ENCODE data around the gene FAM219B. TPM values are rescaled to one million over a fixed set of nuclear protein-coding genes. Genes with fewer than 3 reads are reported as not detected.

The FAM219B gene
- total and polyA plus RNA-seq, 2 of the 8 experiments (the other 6 are each of a cell fraction or from before 2014, with no cell fraction given): 57.1 to 66.6 TPM

DNA sequence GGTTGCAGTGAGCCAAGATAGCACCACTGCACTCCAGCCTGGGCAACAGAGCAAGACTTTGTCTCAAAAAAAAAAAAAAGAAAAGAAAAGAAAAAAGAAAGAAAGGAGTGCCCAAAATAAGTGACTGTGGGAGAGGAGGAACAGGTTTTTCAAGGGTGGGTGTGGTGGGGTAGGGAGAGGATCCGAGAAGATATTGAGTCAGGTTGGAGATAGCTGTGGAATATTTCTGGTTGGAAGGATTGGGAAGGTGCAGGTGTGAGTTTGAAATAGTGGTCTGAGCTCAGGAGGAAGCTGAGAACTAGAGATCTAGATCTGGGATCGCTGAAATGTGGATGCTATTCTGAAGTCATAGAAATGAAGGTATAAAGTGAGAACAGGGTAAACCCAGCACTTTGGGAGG lies 41.3 kb downstream of the FAM219B start:
- Histone ChIP-seq H3K23me2 (ENCODE audit: low read depth, low read length) (peaks cover 2% of the 10 kb centered on the region; the same call in 1 of the 2 replicates), H3K27me3 (replicated peaks in 1 of 4; ENCODE audit: control insufficient read depth in 3 of 4, extremely low read depth in 1 of 4, insufficient read depth in 3 of 4, low read length in 3 of 4) (no peaks in the 10 kb centered on the region), H2BK20ac (ENCODE audit: low read length) (no peak overlapping the region), H2BK120ac (replicated peaks; ENCODE audit: low read depth, low read length) (no peak overlapping the region), H2AK5ac (ENCODE audit: low read depth, low read length) (no peak overlapping the region), H3K9ac (replicated peaks in 1 of 4; ENCODE audit: extremely low read depth in 1 of 4, low read depth in 3 of 4, low read length in 3 of 4) (no peak overlapping the region), H3K27ac (ENCODE audit: low read depth, low read length) (no peak overlapping the region), H4K91ac (replicated peaks; ENCODE audit: insufficient read length, low read length) (no peak overlapping the region), H4K8ac (ENCODE audit: extremely low read depth, insufficient read depth, low read length) (no peak overlapping the region), H3K14ac (ENCODE audit: insufficient read length) (no peak overlapping the region), H4K5ac (ENCODE audit: insufficient read length, low read depth, low read length) (no peak overlapping the region), H3K79me2 (ENCODE audit: control insufficient read depth in 1 of 2, insufficient read depth in 2 of 2, low read length in 2 of 2) (peaks cover 0 to 41% of the 10 kb centered on the region in 2 experiments; a peak in 2 of 4 replicates), H3K4ac (replicated peaks; ENCODE audit: insufficient read length, low read depth, low read length) (no peak overlapping the region), H3K4me1 (replicated peaks in 1 of 4; ENCODE audit: control insufficient read depth in 3 of 4, insufficient read depth in 4 of 4, low read length in 3 of 4) (no peaks in the 10 kb centered on the region), H3K23ac (ENCODE audit: insufficient read length) (no peak overlapping the region), H3K79me1 (ENCODE audit: low read depth, low read length) (peaks cover 9% of the 10 kb centered on the region; the same call in 1 of the 2 replicates), H3K18ac (ENCODE audit: extremely low read depth, low read length) (no peak overlapping the region), H3K56ac (replicated peaks; ENCODE audit: insufficient read length, low read depth, low read length) (no peak overlapping the region), H3K36me3 (ENCODE audit: control insufficient read depth in 2 of 4, insufficient read depth in 4 of 4, low read length in 3 of 4) (no peaks in the 10 kb centered on the region), H4K20me1 (replicated peaks in 1 of 2; ENCODE audit: control insufficient read depth in 1 of 2, insufficient read depth in 2 of 2, low read length in 2 of 2) (peaks cover 3 to 9% of the 10 kb centered on the region in 2 experiments), H2BK12ac (ENCODE audit: low read depth, low read length) (no peak overlapping the region), H2AFZ (ENCODE audit: low read length) (no peak overlapping the region), H3K4me3 (ENCODE audit: extremely low read depth in 1 of 4, insufficient read depth in 2 of 4, low read depth in 3 of 4, low read length in 4 of 4) (no peak overlapping the region), H2BK5ac (ENCODE audit: low read depth, low read length) (no peak overlapping the region), H3K4me2 (ENCODE audit: insufficient read depth in 1 of 2, low read depth in 2 of 2, low read length in 2 of 2) (no peak overlapping the region), H3K9me3 (ENCODE audit: insufficient read depth in 2 of 2, low read depth in 1 of 2, low read length in 1 of 2) (no peaks in the 10 kb centered on the region), H2BK15ac (ENCODE audit: low read length) (no peak overlapping the region)
- POLR2A ChIA-PET (ENCODE audit: partially characterized antibody): interaction anchor here (1.1 kb wide), 1 partner anchor 13 kb away, joined by 3 read pairs; no protein-coding TSS in a partner anchor
- 75% methylated on average over 2 of the region's 2 CpGs; no CpG with 5 or more reads in 1 of the 2 experiments for WGBS, 2 experiments (ENCODE audit: extremely low coverage in 1 of 2, insufficient coverage in 1 of 2, insufficient read length in 1 of 2, insufficient replicate concordance in 2 of 2, low coverage in 1 of 2, low lambda C conversion rate in 2 of 2, missing lambda C conversion rate in 1 of 2)
- CTCF ChIA-PET (ENCODE audit: partially characterized antibody): interaction anchor here (1.0 to 1.1 kb wide), 2 partner anchors 43 to 233 kb away, joined by 3 read pairs; no protein-coding TSS in a partner anchor
- FAIRE-seq (no peak), DNase-seq (ENCODE audit: low read depth in 1 of 2, low spot score in 2 of 2) (no peak)

Data from H1 (cell line).